ENCODE results near the gene COX10. TPM values are rescaled to one million over a fixed set of nuclear protein-coding genes. Genes with fewer than 3 reads are reported as not detected.

Gene COX10
- total RNA-seq, 1 donor from 2014 or later, result 43.8 TPM

DNA sequence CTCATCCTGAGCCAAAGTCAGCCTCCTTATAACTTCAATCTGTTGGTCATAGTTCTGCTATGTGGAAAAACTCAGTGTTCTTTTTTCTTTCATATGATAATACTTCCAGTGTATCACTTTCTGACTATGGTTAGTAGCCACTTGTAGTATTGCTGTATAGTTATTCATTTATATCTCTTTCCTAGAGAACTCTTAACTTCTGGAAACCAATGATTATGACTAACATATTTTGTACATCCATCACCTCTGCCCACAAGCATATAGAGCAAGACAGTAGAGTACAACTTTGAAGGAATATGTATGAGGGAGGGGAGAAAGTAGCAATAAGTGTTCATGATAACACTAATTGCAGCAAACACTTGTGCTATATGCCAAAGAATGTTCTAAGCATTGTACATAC is 38.6 kb downstream of the COX10 start:
- ATAC-seq, result no peak
- intact Hi-C loops (cut with DNase I), result no loop called here

DNA sequence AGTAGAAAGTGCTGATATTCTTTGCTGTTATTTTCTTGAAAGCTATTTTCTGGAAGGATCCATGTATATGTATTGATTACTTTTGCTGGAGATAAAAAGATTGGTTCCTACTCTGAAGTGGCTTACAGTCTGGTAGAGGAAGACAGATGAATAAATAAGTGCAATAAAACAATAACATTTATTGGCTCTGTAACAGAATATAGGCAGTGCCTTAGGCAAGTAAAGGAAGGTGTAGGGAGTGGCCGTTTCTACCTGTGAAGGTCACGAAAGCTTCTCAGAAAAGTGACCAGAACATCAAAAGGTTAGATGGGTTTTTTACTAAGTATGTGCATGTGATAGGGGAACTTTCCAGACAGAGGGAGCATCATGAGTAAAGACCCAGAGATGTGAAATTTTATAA is 43.1 kb downstream of the COX10 start:
- ATAC-seq (no peak), DNase-seq (ENCODE audit: missing footprints) (no peak)
- intact Hi-C loops (cut with DNase I), result no loop called here

More for the DNA sequence above, 38.6 kb downstream of the COX10 start:
- no peak for DNase-seq (ENCODE audit: missing footprints)

GRCh38 chr17:14113137-14113536 is 43.8 kb downstream of the COX10 start:
- intact Hi-C loops (cut with DNase I), result no loop called here
- no peak for DNase-seq (ENCODE audit: missing footprints)
- ATAC-seq, result no peak

GRCh38 chr17:14116263-14117024 is 47.1 kb downstream of the COX10 start:
- intact Hi-C loops (cut with DNase I), result no loop called here
- no peak for ATAC-seq
- DNase-seq (ENCODE audit: missing footprints), result no peak

GRCh38 chr17:14118951-14119350 is 49.6 kb downstream of the COX10 start:
- no peak for DNase-seq (ENCODE audit: missing footprints)
- no peak for ATAC-seq
- intact Hi-C loops (cut with DNase I), result no loop called here

GRCh38 chr17:14119546-14119945 is 50.2 kb downstream of the COX10 start:
- intact Hi-C loops (cut with DNase I), result no loop called here
- no peak for ATAC-seq
- no peak for DNase-seq (ENCODE audit: missing footprints)

- DNase-seq (ENCODE audit: missing footprints) (no peak), ATAC-seq (no peak)
- intact Hi-C loops (cut with DNase I), result no loop called here
Observed at GRCh38 chr17:14121952-14122351, 52.6 kb downstream of the COX10 start.

DNA sequence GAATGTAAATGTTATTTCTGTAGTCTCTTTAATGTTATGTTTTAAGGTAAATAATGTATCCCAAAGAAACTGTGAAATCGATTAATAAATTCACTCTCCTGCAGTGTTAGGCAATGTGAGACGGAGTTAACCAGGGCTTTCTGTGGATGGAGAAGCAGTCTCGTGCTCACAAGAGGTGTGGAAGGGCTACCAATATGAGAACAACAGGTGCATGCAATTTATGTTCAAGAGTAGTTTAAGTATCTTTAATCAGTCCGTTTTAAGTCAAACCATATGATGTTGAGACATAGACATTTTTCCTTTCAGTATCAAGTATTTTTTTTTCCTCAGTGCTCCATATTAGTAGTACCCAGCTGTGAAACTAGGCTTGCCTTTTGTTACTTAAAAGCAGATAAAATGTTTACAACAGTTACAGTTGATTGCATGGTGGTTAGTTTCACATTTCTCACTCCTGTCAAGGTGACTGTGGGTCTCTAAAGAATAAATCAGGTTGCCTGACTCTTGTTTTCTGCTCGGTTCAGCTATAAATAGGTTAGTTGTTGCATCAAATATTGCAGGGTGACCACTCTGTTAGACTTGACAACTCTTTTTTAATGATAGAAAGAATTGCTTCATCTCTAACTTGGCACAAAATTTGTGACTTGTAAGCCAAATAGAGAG is 54.4 kb downstream of the COX10 start:
- ATAC-seq, result no peak
- intact Hi-C loops (cut with DNase I), result no loop called here
- no peak for DNase-seq (ENCODE audit: missing footprints)

- no peak for DNase-seq (ENCODE audit: missing footprints)
Observed at GRCh38 chr17:14124854-14125253, 55.5 kb downstream of the COX10 start.

GRCh38 chr17:14125518-14126137 is 56.3 kb downstream of the COX10 start:
- intact Hi-C loops (cut with DNase I), result no loop called here
- no peak for DNase-seq (ENCODE audit: missing footprints)

More at GRCh38 chr17:14124854-14125253, 55.5 kb downstream of the COX10 start:
- ATAC-seq, result no peak
- intact Hi-C loops (cut with DNase I), result no loop called here

DNA sequence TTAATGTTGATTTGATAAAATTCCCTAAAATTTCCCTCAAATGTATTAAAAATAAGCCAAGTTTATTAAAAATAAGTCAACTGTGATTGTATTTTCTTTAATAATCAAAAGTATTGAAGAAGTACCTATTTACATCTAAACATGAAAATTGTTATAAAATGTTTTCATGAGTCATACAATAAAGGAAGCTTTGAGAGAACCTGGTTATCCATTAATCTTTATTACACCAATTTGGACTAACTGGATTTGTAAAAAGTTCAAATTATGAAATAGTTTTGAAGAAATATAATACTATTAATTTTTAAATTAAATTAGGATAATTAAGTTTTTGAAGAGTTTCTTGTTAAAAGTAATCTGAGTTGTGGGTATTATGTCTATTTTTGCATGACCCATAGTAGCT is 63.8 kb downstream of the COX10 start:
- DNase-seq (ENCODE audit: missing footprints), result no peak
- intact Hi-C loops (cut with DNase I), result no loop called here

More at GRCh38 chr17:14125518-14126137, 56.3 kb downstream of the COX10 start:
- no peak for ATAC-seq

DNA sequence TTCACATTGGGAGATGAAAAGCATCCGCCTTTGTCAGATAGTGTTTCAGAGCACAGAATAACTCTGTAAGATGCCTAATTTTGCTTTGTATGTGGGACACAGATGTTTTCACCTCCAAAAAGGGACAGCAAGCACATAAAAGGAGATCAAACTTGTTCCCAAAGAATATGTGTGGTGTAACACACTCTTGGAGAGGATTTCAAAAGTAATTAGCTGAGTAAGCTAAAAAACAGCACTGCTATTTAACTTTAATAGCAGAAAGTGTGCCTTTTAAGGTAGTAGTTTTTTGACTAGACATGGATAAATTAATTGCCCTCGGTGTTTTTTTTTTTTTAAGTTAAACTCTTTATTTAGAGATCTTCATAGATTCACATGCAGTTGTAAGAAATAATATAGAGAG is 65.2 kb downstream of the COX10 start:
- ATAC-seq (no peak), DNase-seq (ENCODE audit: missing footprints) (no peak)
- intact Hi-C loops (cut with DNase I), result no loop called here

More for the DNA sequence above, 63.8 kb downstream of the COX10 start:
- no peak for ATAC-seq

GRCh38 chr17:14135906-14136590 is 66.7 kb downstream of the COX10 start:
- DNase-seq (ENCODE audit: missing footprints) (no peak), ATAC-seq (no peak)
- intact Hi-C loops (cut with DNase I), result no loop called here

GRCh38 chr17:14138649-14139048 is 69.3 kb downstream of the COX10 start:
- ATAC-seq (no peak), DNase-seq (ENCODE audit: missing footprints) (no peak)
- intact Hi-C loops (cut with DNase I), result no loop called here

GRCh38 chr17:14143688-14144087 is 74.4 kb downstream of the COX10 start:
- DNase-seq (ENCODE audit: missing footprints) (no peak), ATAC-seq (no peak)
- intact Hi-C loops (cut with DNase I), result no loop called here

DNA sequence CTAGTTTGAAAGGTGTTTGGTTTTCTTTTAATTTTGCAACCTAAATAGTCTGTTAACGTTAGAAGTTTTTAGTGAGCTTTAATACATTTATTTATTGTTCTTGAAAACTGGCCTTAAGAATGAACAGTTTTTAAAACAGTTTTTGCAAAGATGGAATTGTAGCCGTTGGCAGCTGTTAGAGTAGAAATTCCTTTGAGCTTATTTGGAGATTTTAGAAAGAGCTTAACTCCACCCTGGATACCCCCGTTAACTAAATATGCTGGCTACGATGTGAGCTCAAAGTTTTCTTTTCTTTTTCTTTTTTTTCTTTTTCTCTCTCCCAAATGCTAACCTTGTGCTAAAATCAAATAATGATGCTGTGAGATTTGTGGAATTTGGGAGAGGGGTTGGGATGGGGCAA is 75.2 kb downstream of the COX10 start:
- no peak for DNase-seq (ENCODE audit: missing footprints)
- intact Hi-C loops (cut with DNase I), result no loop called here

GRCh38 chr17:14149751-14150150 is 80.4 kb downstream of the COX10 start:
- no peak for ATAC-seq
- intact Hi-C loops (cut with DNase I), result no loop called here
- DNase-seq (ENCODE audit: missing footprints), result no peak

More for the DNA sequence above, 75.2 kb downstream of the COX10 start:
- ATAC-seq, result no peak

DNA sequence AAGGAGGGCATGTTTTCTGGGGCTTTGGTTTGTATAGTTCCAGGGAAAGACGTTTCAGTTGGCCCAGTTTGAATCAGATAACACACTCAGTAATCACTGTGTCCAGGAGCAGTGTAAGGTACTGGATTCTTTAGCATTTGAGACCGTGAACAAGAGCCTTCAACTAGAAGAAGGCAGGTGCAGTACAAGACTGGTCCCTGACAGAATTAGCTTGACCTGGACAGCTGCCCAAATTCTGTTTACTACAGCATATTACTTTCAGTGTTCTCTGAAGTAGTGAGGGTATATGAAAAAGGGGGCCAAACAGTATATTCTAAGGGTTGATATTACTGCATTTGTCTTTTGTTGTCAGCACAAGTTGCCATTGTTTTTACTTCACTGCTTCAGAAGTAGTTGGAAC is 81.3 kb downstream of the COX10 start:
- no peak for ATAC-seq
- intact Hi-C loops (cut with DNase I), result no loop called here
- no peak for DNase-seq (ENCODE audit: missing footprints)

GRCh38 chr17:14152721-14153120 is 83.4 kb downstream of the COX10 start:
- DNase-seq (ENCODE audit: missing footprints), result no peak
- intact Hi-C loops (cut with DNase I), result no loop called here
- ATAC-seq, result peak; percentile 91
